DOHH2 (cell line): ENCODE measurements around the gene RNF11.

Source experiments
- EZH2phosphoT487 ChIP-seq: fragments of 200-600 bp; sonication (generic); IDR thresholded peaks from 2 replicates; pipeline ENCODE4 v1.6.1; 2017; ENCODE audit warnings: borderline replicate concordance, mild to moderate bottlenecking, antibody characterized with exemption, low read length, moderate library complexity, mixed read lengths
- TF ChIP-seq, protein P1 (sequence below): fragments of 200-600 bp; sonication (generic); IDR thresholded peaks from one replicate; pipeline ENCODE4 v1.5.1; 2014; ENCODE audit warnings: antibody characterized with exemption, mild to moderate bottlenecking, low read depth, low read length; ENCODE audit not compliant: poor library complexity, severe bottlenecking

DNA sequence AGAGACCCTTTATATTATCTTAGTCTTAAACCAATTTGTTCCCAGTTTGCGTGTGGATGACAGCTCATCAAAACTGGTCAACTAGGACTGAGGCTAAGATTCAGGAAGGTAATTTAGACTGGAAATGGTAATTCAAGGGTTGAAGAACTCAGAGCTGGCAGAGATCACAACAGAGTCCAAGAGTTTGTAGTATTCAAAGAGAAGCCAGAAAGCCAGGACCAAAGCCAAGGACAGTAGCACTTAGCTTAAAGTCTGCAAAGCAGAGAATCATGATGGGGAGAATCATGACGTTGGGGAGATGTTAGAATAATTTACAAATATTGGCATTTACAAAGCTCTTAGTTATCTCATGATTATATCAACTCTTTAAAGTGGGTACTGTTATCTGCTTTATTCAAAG, 32.6 kb downstream of the RNF11 start:
- TF ChIP-seq, protein P1, sequence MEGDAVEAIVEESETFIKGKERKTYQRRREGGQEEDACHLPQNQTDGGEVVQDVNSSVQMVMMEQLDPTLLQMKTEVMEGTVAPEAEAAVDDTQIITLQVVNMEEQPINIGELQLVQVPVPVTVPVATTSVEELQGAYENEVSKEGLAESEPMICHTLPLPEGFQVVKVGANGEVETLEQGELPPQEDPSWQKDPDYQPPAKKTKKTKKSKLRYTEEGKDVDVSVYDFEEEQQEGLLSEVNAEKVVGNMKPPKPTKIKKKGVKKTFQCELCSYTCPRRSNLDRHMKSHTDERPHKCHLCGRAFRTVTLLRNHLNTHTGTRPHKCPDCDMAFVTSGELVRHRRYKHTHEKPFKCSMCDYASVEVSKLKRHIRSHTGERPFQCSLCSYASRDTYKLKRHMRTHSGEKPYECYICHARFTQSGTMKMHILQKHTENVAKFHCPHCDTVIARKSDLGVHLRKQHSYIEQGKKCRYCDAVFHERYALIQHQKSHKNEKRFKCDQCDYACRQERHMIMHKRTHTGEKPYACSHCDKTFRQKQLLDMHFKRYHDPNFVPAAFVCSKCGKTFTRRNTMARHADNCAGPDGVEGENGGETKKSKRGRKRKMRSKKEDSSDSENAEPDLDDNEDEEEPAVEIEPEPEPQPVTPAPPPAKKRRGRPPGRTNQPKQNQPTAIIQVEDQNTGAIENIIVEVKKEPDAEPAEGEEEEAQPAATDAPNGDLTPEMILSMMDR: no peak
- TF ChIP-seq EZH2phosphoT487: no peak
